HG03135 (cell line): ENCODE results near the gene DYDC2.
A peak's percentile ranks its signal among the peaks of the same experiment; 100 is the strongest.
"Not testable (repeated sequence)": the region's sequence is repeated elsewhere in the genome, so short reads cannot be mapped to it uniquely, and the experiment has no call there.

ENCODE experiments used
- ATAC-seq: cut with Tn5 transposase; IDR thresholded peaks from one replicate; pipeline ENCODE4 v1.9.1; 2021; ENCODE audit warnings: mild to moderate bottlenecking, moderate library complexity; ENCODE audit not compliant: unreplicated experiment

DYDC2 gene, protein sequence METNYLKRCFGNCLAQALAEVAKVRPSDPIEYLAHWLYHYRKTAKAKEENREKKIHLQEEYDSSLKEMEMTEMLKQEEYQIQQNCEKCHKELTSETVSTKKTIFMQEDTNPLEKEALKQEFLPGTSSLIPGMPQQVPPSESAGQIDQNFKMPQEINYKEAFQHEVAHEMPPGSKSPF

DNA sequence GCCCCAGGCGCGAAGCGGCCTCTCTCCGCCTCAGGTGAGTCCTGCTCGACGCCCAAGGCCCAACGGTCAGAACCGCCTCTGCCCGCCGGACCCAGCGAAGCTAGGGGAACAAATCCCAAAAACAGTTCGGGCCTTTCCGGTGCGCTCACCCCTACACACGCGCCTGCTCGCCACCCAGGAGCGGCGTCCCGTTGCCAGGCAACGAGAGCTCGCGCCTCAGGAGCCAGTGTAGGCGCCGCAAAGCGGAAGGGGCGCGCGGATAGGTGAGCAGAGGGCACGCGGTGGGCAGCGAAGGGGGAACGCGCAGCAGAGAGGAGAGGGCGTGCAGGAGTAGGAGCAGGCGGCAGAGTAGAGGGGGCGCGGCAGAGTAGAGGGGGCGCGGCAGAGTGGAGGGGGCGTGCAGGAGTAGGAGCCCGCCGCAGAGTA, at the start of gene DYDC2, which contains the start of gene DYDC1:
Gene DYDC2 (plus strand): TSS at position 219 of the 426 bp plus-strand sequence. CDS start 5,663 bp downstream, outside the sequence.
Gene DYDC1 (minus strand): TSS at position 193 of the 426 bp plus-strand sequence. CDS start 4,154 bp downstream, outside the sequence.
- peak; percentile 85 for ATAC-seq

- ATAC-seq = no peak
These were observed 43.1 kb upstream of the DYDC2 start for GRCh38 chr10:80313523-80313922.

GRCh38 chr10:80315391-80315790, 41.2 kb upstream of the DYDC2 start:
- no peak for ATAC-seq

DNA sequence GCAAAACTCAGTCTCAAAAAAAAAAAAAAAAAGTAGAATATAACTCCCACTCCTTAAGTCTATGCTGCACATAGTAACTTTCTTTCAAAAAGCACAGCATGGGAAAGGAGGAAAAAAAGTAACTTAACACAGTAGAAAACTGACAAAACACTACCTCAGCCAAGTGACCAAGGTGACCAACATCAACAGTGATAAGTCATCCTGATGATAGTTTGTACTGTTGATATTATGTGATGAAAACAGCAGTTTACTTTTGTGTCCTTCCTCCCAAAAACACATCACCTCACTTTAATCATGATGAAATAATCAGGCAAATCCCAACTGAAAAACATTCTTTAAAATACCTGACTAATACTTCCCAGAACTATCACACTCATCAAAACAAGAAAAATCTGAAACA, 37.8 kb upstream of the DYDC2 start:
- ATAC-seq = no peak

- no peak for ATAC-seq
These were observed 37.3 kb upstream of the DYDC2 start for GRCh38 chr10:80319318-80319717.

GRCh38 chr10:80319725-80320290, 36.8 kb upstream of the DYDC2 start:
- ATAC-seq = no peak

GRCh38 chr10:80320377-80320776, 36.2 kb upstream of the DYDC2 start:
- ATAC-seq = no peak

- no peak for ATAC-seq
These were observed 35.4 kb upstream of the DYDC2 start for GRCh38 chr10:80321183-80321582.

GRCh38 chr10:80322158-80322557, 34.4 kb upstream of the DYDC2 start:
- ATAC-seq = no peak

DNA sequence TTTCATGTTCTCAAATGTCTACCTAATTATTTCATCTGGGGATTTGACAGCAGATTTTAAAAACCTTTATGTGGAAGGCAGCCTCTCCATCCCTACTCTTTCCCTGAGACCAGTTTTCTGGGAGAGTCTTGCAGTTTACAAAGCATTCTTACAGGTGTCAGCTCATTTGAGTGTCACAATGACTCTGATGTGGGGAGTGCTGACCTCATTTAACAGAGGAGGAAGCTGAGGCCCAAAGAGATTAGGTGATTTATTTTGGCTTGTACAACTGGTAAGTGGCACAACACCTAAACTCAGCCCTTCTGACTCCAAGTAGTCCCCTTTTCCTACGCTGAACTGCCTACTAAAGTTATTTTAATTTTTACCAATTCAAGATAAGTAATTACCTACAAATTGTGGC, 33.9 kb upstream of the DYDC2 start:
- no peak for ATAC-seq

DNA sequence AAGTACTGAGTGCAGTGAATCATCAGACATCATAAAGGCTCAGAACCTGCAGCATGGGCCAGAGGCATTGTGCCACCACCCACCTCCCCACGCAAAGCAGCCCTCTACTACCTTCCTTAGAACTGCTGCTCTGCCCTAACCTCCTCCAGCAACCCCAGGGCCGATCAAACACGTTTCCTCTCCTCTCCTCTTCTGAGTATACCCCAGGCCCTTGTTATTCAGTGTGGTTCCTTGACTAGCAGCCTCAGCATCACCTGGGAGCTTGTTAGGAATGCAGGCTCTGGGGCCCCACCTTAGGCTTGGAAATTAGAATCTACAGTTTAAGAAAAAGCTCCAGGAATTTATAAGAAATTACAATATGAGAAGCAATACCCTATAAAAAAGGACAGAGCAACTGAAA, 33.3 kb upstream of the DYDC2 start:
- ATAC-seq = no peak

DNA sequence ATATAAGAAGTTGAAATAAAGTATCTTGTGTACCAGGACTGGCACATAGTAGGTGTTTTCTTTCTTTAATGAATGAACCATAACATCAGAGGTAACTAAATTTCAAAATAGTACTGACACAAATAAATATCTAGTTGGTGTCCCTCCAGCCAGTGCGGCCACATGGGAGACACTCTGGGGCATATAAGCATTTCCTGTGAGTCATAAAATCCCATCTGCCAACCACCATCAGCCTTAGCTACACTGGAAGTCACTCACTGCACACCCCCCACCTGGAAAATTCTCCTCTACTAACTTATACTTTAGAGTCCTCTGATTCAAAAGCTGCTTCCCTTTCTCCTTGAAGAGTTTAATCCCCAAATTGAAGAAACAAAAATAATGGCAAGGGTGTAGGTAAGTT, 32.5 kb upstream of the DYDC2 start:
- no peak for ATAC-seq

DNA sequence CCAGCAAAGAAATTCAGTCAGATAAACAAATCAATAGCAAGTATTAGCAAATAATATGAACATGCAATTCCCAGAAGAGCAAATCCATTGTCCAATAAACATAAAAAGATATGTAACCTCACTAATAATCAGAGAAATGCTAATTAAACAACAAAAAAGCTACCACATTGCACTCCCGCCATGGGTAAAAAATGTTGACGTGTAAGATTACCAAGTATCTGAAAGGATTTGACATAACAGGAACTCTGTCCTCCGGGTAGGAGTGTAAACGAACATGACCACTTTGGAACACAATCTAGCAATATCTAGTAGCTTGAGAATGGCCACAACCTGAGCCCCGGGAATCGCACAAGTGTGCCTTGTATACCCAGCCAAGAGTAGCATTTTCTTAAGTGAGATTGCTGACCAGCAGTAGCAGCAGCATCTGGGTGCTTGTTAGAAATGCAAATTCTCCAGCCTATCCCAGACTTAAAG, 31.7 kb upstream of the DYDC2 start:
- ATAC-seq = no peak

DNA sequence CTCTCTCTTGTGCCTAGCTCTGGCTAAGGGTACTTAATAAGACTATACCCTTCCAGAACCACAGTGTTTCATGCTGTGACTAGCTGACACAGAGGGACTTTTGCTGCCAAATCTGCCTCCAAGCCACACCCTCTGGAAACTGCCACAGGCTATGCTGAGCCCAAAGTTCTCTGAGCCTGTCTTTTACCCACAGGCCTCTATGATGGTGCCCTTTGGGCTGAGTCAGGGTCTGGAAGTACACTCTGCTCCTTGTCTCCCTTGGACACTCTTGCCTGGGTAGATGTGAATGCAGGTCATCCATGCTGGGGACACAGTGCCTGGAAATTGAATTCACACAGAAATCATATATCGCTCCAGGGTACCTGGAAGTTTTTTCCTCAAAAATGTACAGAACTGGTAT, 22.6 kb upstream of the DYDC2 start:
- ATAC-seq = no peak

DNA sequence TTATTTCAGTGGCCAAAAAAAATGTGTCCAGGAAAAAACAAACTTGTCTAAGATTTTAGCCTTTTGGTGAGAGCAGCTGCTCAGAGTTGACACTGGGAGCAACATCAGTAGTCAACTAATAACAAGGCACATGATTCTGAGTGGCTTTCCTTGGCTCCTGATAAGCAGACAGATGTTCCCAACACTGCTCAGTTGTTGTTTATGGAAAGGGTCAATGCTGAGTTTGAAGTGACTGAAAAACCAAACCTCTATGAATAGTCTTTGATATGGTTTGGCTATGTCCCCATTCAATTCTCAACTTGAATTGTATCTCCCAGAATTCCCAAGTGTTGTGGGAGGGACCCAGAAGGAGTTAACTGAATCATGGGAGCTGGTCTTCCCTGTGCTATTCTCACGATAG, 12.3 kb upstream of the DYDC2 start:
- ATAC-seq = no peak

DNA sequence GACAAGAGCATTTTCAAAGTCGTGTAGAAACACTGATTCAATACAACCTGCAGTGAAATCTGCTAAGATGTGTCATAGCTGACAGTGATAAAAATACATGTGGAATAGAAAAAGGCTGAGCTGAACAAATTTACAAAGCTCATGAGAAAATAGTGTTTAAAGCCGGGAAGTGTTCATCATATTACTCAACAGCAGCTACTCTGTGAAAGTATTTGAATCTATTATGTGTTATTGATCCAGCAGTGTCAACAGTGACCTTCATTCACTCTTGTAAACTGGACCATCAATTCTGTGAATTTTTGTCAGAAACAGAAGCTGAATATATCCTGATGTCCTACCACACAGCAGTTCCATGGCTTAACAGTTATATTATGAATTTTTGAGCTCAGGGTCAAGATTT, 11.7 kb upstream of the DYDC2 start:
- ATAC-seq = no peak

GRCh38 chr10:80350251-80350650, 6.3 kb upstream of the DYDC2 start:
- ATAC-seq = no peak

GRCh38 chr10:80351220-80351619, 5.4 kb upstream of the DYDC2 start:
- ATAC-seq = no peak

- ATAC-seq = no peak
These were observed 639 bp downstream of the DYDC2 start for GRCh38 chr10:80356989-80357850.

DNA sequence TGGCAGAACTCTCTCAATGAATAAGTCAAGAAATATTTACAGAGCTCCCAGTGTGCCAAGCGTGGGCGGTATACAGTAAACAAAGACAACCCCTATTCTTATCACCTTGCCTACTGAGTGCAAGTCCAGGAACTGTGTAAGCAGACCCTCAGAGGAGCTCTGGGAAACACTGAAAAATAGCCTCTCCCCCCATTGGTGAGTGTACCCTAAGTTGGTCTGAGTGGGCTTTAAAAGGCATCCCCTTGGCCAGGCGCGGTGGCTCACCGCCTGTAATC, 1.2 kb downstream of the DYDC2 start:
- no peak for ATAC-seq

DNA sequence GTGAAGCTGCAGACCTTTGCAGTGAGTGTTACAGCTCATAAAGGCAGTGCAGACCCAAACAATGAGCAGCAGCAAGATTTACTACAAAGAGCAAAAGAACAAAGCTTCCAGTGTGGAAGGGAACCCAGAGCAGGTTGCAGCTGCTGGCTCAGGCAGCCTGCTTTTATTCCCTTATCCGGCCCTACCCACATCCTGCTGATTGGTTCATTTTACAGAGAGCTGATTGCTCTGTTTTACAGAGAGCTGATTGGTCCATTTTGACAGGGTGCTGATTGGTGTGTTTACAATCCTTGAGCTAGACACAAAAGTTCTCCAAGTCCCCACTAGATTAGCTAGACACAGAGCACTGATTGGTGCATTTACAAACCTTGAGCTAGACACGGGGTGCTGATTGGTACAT, 2.3 kb downstream of the DYDC2 start:
- not testable (repeated sequence) for ATAC-seq

DNA sequence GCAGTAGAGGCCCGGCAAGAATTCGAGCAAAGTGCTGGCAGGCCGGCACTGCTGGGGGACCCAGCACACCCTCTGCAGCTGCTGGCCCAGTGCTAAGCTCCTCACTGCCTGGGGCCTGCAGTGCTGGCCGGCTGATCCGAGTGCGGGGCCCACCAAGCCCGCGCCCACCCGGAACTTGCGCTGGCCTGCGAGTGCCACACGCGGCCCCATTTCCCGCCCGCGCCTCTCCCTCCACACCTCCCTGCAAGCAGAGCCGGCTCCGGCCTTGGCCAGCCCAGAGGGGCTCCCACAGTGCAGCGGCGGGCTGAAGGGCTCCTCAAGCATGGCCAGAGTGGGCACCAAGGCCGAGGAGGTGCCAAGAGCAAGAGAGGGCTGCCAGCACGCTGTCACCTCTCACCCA, 3.1 kb downstream of the DYDC2 start:
- no peak for ATAC-seq
